Mesenchymal stem cell (in vitro differentiated cells and primary cell): Measurements from ENCODE around the gene TMEM63C.

Source experiments
- DNase-seq: peaks from one replicate; pipeline ENCODE4 v3.0.0-alpha.2; 2013
- H2AFZ ChIP-seq: one replicate; pipeline ENCODE4 v1.6.1; 2013; ENCODE audit warnings: low read depth, mild to moderate bottlenecking, control low read depth, inconsistent platforms, low read length, moderate library complexity
- H2AK5ac ChIP-seq: 2 replicates; pipeline ENCODE4 v1.6.1; 2013; ENCODE audit warnings: low read length, moderate library complexity, mild to moderate bottlenecking, inconsistent platforms; ENCODE audit not compliant: severe bottlenecking
- H2BK120ac ChIP-seq: one replicate; pipeline ENCODE4 v1.6.1; 2013; ENCODE audit warnings: low read depth, mild to moderate bottlenecking, inconsistent platforms, low read length, moderate library complexity
- H2BK12ac ChIP-seq, 2 experiments: one replicate each; pipeline ENCODE4 v1.6.1; 2013; ENCODE audit warnings: inconsistent platforms in 2 of 2, low read length in 2 of 2, mild to moderate bottlenecking in 2 of 2, moderate library complexity in 2 of 2, control low read depth in 1 of 2
- H2BK15ac ChIP-seq: one replicate; pipeline ENCODE4 v1.6.1; 2013; ENCODE audit warnings: mild to moderate bottlenecking, low read depth, inconsistent platforms; ENCODE audit not compliant: poor library complexity, severe bottlenecking
- H2BK5ac ChIP-seq: 2 replicates; pipeline ENCODE4 v1.6.1; 2013; ENCODE audit warnings: low read depth, mild to moderate bottlenecking, low read length, control low read depth, inconsistent platforms; ENCODE audit not compliant: poor library complexity, severe bottlenecking
- H3K14ac ChIP-seq, 2 experiments: one replicate each; pipeline ENCODE4 v1.6.1; 2013; ENCODE audit warnings: inconsistent platforms in 2 of 2, low read length in 2 of 2, control low read depth in 1 of 2, mild to moderate bottlenecking in 1 of 2, moderate library complexity in 1 of 2
- H3K18ac ChIP-seq, 2 experiments: one replicate each; pipeline ENCODE4 v1.6.1; 2013; ENCODE audit warnings: inconsistent platforms in 2 of 2, low read length in 2 of 2, control low read depth in 1 of 2, low read depth in 1 of 2, mild to moderate bottlenecking in 1 of 2
- H3K23ac ChIP-seq, 2 experiments: one replicate each; pipeline ENCODE4 v1.6.1; 2013; ENCODE audit warnings: inconsistent platforms in 2 of 2, low read length in 2 of 2, mild to moderate bottlenecking in 2 of 2, moderate library complexity in 2 of 2, control low read depth in 1 of 2
- H3K27ac ChIP-seq: 2 replicates; pipeline ENCODE4 v1.5.1; 2013; ENCODE audit warnings: mild to moderate bottlenecking, moderate library complexity, low read length, control low read depth, inconsistent platforms; ENCODE audit not compliant: poor library complexity, severe bottlenecking
- H3K27me3 ChIP-seq, 2 experiments: 2 replicates each; pipeline versions ENCODE4 v1.6.1 to v1.7.0; 2013; ENCODE audit warnings: low read length in 2 of 2, mild to moderate bottlenecking in 2 of 2, moderate library complexity in 2 of 2, control low read depth in 1 of 2, inconsistent platforms in 1 of 2; ENCODE audit not compliant: control insufficient read depth in 1 of 2, insufficient read depth in 1 of 2
- H3K36me3 ChIP-seq, 2 experiments: 2 replicates each; pipeline versions ENCODE4 v1.6.1 to v1.7.0; 2013; ENCODE audit warnings: low read length in 2 of 2, control low read depth in 1 of 2, inconsistent platforms in 1 of 2, low read depth in 1 of 2, mild to moderate bottlenecking in 1 of 2; ENCODE audit not compliant: insufficient read depth in 2 of 2, control insufficient read depth in 1 of 2
- H3K4ac ChIP-seq, 2 experiments: one replicate each; pipeline ENCODE4 v1.6.1; 2013; ENCODE audit warnings: inconsistent platforms in 2 of 2, low read length in 2 of 2, mild to moderate bottlenecking in 2 of 2, moderate library complexity in 2 of 2, control low read depth in 1 of 2, low read depth in 1 of 2
- H3K4me1 ChIP-seq: 2 replicates; pipeline ENCODE4 v1.6.1; 2013; ENCODE audit warnings: low read depth, low read length, control low read depth; ENCODE audit not compliant: control insufficient read depth, insufficient read depth
- H3K4me2 ChIP-seq: 2 replicates; pipeline ENCODE4 v1.6.1; 2013; ENCODE audit warnings: low read length, mild to moderate bottlenecking, inconsistent platforms; ENCODE audit not compliant: poor library complexity, severe bottlenecking
- H3K4me3 ChIP-seq, 2 experiments: 2 replicates each; pipeline versions ENCODE4 v1.5.1 to v1.7.0; 2013; ENCODE audit warnings: low read length in 2 of 2, mild to moderate bottlenecking in 2 of 2, control low read depth in 1 of 2, low read depth in 1 of 2; ENCODE audit not compliant: insufficient read depth in 1 of 2
- H3K79me1 ChIP-seq: replicated peaks from 2 replicates; pipeline ENCODE4 v1.6.1; 2013; ENCODE audit warnings: mild to moderate bottlenecking, control low read depth, low read length, inconsistent platforms; ENCODE audit not compliant: poor library complexity, severe bottlenecking
- H3K9ac ChIP-seq: 2 replicates; pipeline ENCODE4 v1.7.0; 2013; ENCODE audit warnings: mild to moderate bottlenecking, low read length, moderate library complexity
- H3K9me3 ChIP-seq: 2 replicates; pipeline ENCODE4 v1.7.0; 2013; ENCODE audit warnings: mild to moderate bottlenecking, low read length; ENCODE audit not compliant: control insufficient read depth
- H4K8ac ChIP-seq: one replicate; pipeline ENCODE4 v1.6.1; 2013; ENCODE audit warnings: inconsistent platforms, mild to moderate bottlenecking, low read length, moderate library complexity
- H4K91ac ChIP-seq: one replicate; pipeline ENCODE4 v1.6.1; 2013; ENCODE audit warnings: mild to moderate bottlenecking, low read length, inconsistent platforms
- WGBS: methylation state at CpG from one replicate; pipeline ENCODE4 v1.1.7; 2013; ENCODE audit warnings: mixed read lengths; 5-methylcytosine and 5-hydroxymethylcytosine counted together

Gene TMEM63C

GRCh38 chr14:77281852-77282410 is 100.3 kb downstream of the TMEM63C start:
- H3K9me3 ChIP-seq: no peaks in the 10 kb centered on the region
- no peak overlapping the region for H3K4ac ChIP-seq
- H2AK5ac ChIP-seq: no peak overlapping the region
- H3K27me3 ChIP-seq: no peaks in the 10 kb centered on the region
- no peak overlapping the region for H3K4me3 ChIP-seq
- H2BK120ac ChIP-seq: no peak overlapping the region
- H3K14ac ChIP-seq: no peak overlapping the region
- no peak overlapping the region for H3K27ac ChIP-seq
- H2AFZ ChIP-seq: no peak overlapping the region
- no peak for DNase-seq
- H3K18ac ChIP-seq: no peak overlapping the region
- 98% methylated on average over 6 of the region's 6 CpGs for WGBS
- H3K4me1 ChIP-seq: no peaks in the 10 kb centered on the region
- no peak overlapping the region for H3K4me2 ChIP-seq
- no peak overlapping the region for H4K91ac ChIP-seq
- no peak overlapping the region for H2BK12ac ChIP-seq
- no peak overlapping the region for H3K9ac ChIP-seq
- no peak overlapping the region for H2BK5ac ChIP-seq
- no peaks in the 10 kb centered on the region for H3K79me1 ChIP-seq
- H4K8ac ChIP-seq: no peak overlapping the region
- H2BK15ac ChIP-seq: no peak overlapping the region
- no peak overlapping the region for H3K23ac ChIP-seq
- H3K36me3 ChIP-seq: peaks cover 65 to 91% of the 10 kb centered on the region in 2 experiments

GRCh38 chr14:77284066-77284465 is 102.5 kb downstream of the TMEM63C start:
- DNase-seq: no peak
- H3K4ac ChIP-seq: no peak overlapping the region
- H4K8ac ChIP-seq: no peak overlapping the region
- no peaks in the 10 kb centered on the region for H3K27me3 ChIP-seq
- H2AK5ac ChIP-seq: no peak overlapping the region
- no peak overlapping the region for H2BK120ac ChIP-seq
- peaks cover 45 to 92% of the 10 kb centered on the region in 2 experiments for H3K36me3 ChIP-seq
- no peak overlapping the region for H3K18ac ChIP-seq
- H3K27ac ChIP-seq: no peak overlapping the region
- no peak overlapping the region for H3K9ac ChIP-seq
- no peak overlapping the region for H2BK5ac ChIP-seq
- H3K23ac ChIP-seq: no peak overlapping the region
- no peaks in the 10 kb centered on the region for H3K9me3 ChIP-seq
- no peak overlapping the region for H4K91ac ChIP-seq
- no peak overlapping the region for H3K14ac ChIP-seq
- H2AFZ ChIP-seq: no peak overlapping the region
- no peaks in the 10 kb centered on the region for H3K79me1 ChIP-seq
- H2BK12ac ChIP-seq: no peak overlapping the region
- H3K4me1 ChIP-seq: no peaks in the 10 kb centered on the region
- WGBS: 90% methylated on average over 4 of the region's 4 CpGs
- no peak overlapping the region for H3K4me3 ChIP-seq
- no peak overlapping the region for H3K4me2 ChIP-seq
- no peak overlapping the region for H2BK15ac ChIP-seq

- H3K79me1 ChIP-seq: no peaks in the 10 kb centered on the region
- H3K4ac ChIP-seq: no peak overlapping the region
- H3K4me3 ChIP-seq: no peak overlapping the region
- no peak overlapping the region for H3K27ac ChIP-seq
- H2BK120ac ChIP-seq: no peak overlapping the region
- no peak overlapping the region for H2BK15ac ChIP-seq
- H3K4me2 ChIP-seq: no peak overlapping the region
- no peak overlapping the region for H2AFZ ChIP-seq
- H3K36me3 ChIP-seq: peaks cover 41 to 88% of the 10 kb centered on the region in 2 experiments
- no peak overlapping the region for H4K8ac ChIP-seq
- no peak overlapping the region for H2AK5ac ChIP-seq
- WGBS: over 99% methylated on average over 5 of the region's 5 CpGs
- H3K27me3 ChIP-seq: no peaks in the 10 kb centered on the region
- no peaks in the 10 kb centered on the region for H3K9me3 ChIP-seq
- no peak overlapping the region for H3K23ac ChIP-seq
- H2BK12ac ChIP-seq: no peak overlapping the region
- no peak overlapping the region for H3K9ac ChIP-seq
- no peak for DNase-seq
- H4K91ac ChIP-seq: no peak overlapping the region
- no peak overlapping the region for H3K14ac ChIP-seq
- no peaks in the 10 kb centered on the region for H3K4me1 ChIP-seq
- no peak overlapping the region for H3K18ac ChIP-seq
- no peak overlapping the region for H2BK5ac ChIP-seq
Observed at GRCh38 chr14:77284466-77284865, 102.9 kb downstream of the TMEM63C start.

- H3K23ac ChIP-seq: no peak overlapping the region
- no peak overlapping the region for H4K8ac ChIP-seq
- no peak overlapping the region for H2BK120ac ChIP-seq
- H3K4me1 ChIP-seq: peaks cover 4% of the 10 kb centered on the region
- 98% methylated on average over 5 of the region's 5 CpGs for WGBS
- no peak overlapping the region for H2BK5ac ChIP-seq
- H3K4ac ChIP-seq: no peak overlapping the region
- peaks cover 34 to 85% of the 10 kb centered on the region in 2 experiments for H3K36me3 ChIP-seq
- H2AK5ac ChIP-seq: no peak overlapping the region
- H3K9ac ChIP-seq: no peak overlapping the region
- no peaks in the 10 kb centered on the region for H3K9me3 ChIP-seq
- H3K27ac ChIP-seq: no peak overlapping the region
- no peak overlapping the region for H3K18ac ChIP-seq
- H3K79me1 ChIP-seq: no peaks in the 10 kb centered on the region
- no peak for DNase-seq
- H2BK12ac ChIP-seq: no peak overlapping the region
- H2BK15ac ChIP-seq: no peak overlapping the region
- no peak overlapping the region for H4K91ac ChIP-seq
- no peak overlapping the region for H3K4me3 ChIP-seq
- H2AFZ ChIP-seq: no peak overlapping the region
- H3K14ac ChIP-seq: no peak overlapping the region
- no peak overlapping the region for H3K4me2 ChIP-seq
- H3K27me3 ChIP-seq: no peaks in the 10 kb centered on the region
Observed at GRCh38 chr14:77286576-77286975, 105.0 kb downstream of the TMEM63C start.
